HepG2 (cell line): ENCODE results near the gene TMEM214. TPM values are rescaled to one million over a fixed set of nuclear protein-coding genes. Genes with fewer than 3 reads are reported as not detected.

Experiments
- ESRRA ChIP-seq: sonication (generic); formaldehyde crosslinking; IDR thresholded peaks from 2 replicates; pipeline ENCODE4 v1.5.1; 2020; ENCODE audit warnings: mild to moderate bottlenecking, low read depth, missing genetic modification reagents
- FOXK1 ChIP-seq: sonication (generic); formaldehyde crosslinking; IDR thresholded peaks from 2 replicates; pipeline ENCODE4 v1.4.0; 2020; ENCODE audit warnings: low read depth, missing genetic modification reagents, borderline replicate concordance
- LRRFIP1 ChIP-seq: sonication (generic); formaldehyde crosslinking; conservative IDR thresholded peaks from 2 replicates; pipeline ENCODE4 v1.4.0; 2020; ENCODE audit warnings: missing genetic modification reagents
- PRDM4 ChIP-seq: sonication (generic); formaldehyde crosslinking; IDR thresholded peaks from 2 replicates; pipeline ENCODE4 v1.9.0; 2021; ENCODE audit warnings: missing genetic modification reagents, borderline replicate concordance
- RARA ChIP-seq: IDR thresholded peaks from 2 replicates; pipeline ENCODE4 v1.6.1; 2016; ENCODE audit warnings: missing genetic modification reagents, missing compliant biosample characterization
- SAFB2 ChIP-seq: sonication (generic); formaldehyde crosslinking; IDR thresholded peaks from 2 replicates; pipeline ENCODE4 v1.5.1; 2020; ENCODE audit warnings: missing genetic modification reagents, low read depth, mild to moderate bottlenecking, borderline replicate concordance
- SETDB1 ChIP-seq: sonication (generic); formaldehyde crosslinking; IDR thresholded peaks from 2 replicates; pipeline ENCODE4 v1.5.1; 2020; ENCODE audit warnings: missing genetic modification reagents, mild to moderate bottlenecking, borderline replicate concordance
- SKI ChIP-seq: fragments of 450-650 bp; IDR thresholded peaks from one replicate; pipeline ENCODE4 v1.6.1; 2018; ENCODE audit warnings: mild to moderate bottlenecking; ENCODE audit not compliant: partially characterized antibody
- SP5 ChIP-seq: IDR thresholded peaks from 2 replicates; pipeline ENCODE4 v1.6.1; 2016; ENCODE audit warnings: low read depth, borderline replicate concordance
- THAP11 ChIP-seq: IDR thresholded peaks from 2 replicates; pipeline ENCODE4 v1.6.1; 2016; ENCODE audit warnings: missing biosample characterization, missing genetic modification reagents
- ZKSCAN8 ChIP-seq: IDR thresholded peaks from 2 replicates; pipeline ENCODE4 v1.6.1; 2016; ENCODE audit warnings: borderline replicate concordance, missing genetic modification reagents, missing compliant biosample characterization
- ZMYM4 ChIP-seq: sonication (generic); formaldehyde crosslinking; IDR thresholded peaks from 2 replicates; pipeline ENCODE4 v1.8.1; 2023; ENCODE audit warnings: mild to moderate bottlenecking, missing genetic modification reagents
- ZNF235 ChIP-seq: sonication (generic); formaldehyde crosslinking; IDR thresholded peaks from 2 replicates; pipeline ENCODE4 v1.8.1; 2023; ENCODE audit warnings: mild to moderate bottlenecking, missing genetic modification reagents, borderline replicate concordance
- ZNF468 ChIP-seq: sonication (generic); formaldehyde crosslinking; IDR thresholded peaks from 2 replicates; pipeline ENCODE4 v1.8.0; 2022; ENCODE audit warnings: mild to moderate bottlenecking, moderate library complexity, missing genetic modification reagents
- ZNF546 ChIP-seq: sonication (generic); formaldehyde crosslinking; conservative IDR thresholded peaks from 2 replicates; pipeline ENCODE4 v1.8.1; 2023; ENCODE audit warnings: mild to moderate bottlenecking, missing genetic modification reagents
- ZNF703 ChIP-seq: sonication (generic); formaldehyde crosslinking; IDR thresholded peaks from 2 replicates; pipeline ENCODE4 v1.5.1; 2020; ENCODE audit warnings: missing genetic modification reagents, mild to moderate bottlenecking, moderate library complexity, borderline replicate concordance
- polyA plus RNA-seq, 8 experiments: library from polyadenylated mRNA; depleted of rRNA in 3 of 8; stranded (reverse) in 7 of 8; unstranded in 1 of 8; fragments of >200 nt; fragmentation: Illumina TruSeq in 4 of 8; extraction: Trizol in 4 of 8; gene quantifications; 2 replicates each; pipeline versions ENCODE4 v1.2.1 to v1.2.3, GENCODE V29; 2011 to 2016; ENCODE audit warnings: low read depth in 4 of 8, missing spikeins in 1 of 8, mixed read lengths in 1 of 8; ENCODE audit not compliant: insufficient read depth in 1 of 8
- total RNA-seq, 5 experiments: library from RNA; depleted of rRNA; stranded (reverse); fragments of >200 nt; fragmentation: Illumina TruSeq; extraction: Trizol; gene quantifications; 2 replicates each; pipeline ENCODE4 v1.2.3, GENCODE V29; 2016; ENCODE audit warnings: low read depth in 1 of 5
- TF ChIP-seq, protein P1 (sequence below): IDR thresholded peaks from 2 replicates; pipeline ENCODE4 v1.6.1; 2016; ENCODE audit warnings: low read depth
- TF ChIP-seq, protein P2 (sequence below): sonication (generic); formaldehyde crosslinking; IDR thresholded peaks from 2 replicates; pipeline ENCODE4 v1.8.1; 2022; ENCODE audit warnings: low read depth, mild to moderate bottlenecking, missing genetic modification reagents

Gene TMEM214
- total and polyA plus RNA-seq, 2 of the 13 experiments (the other 11 are each of a cell fraction or from before 2014, with no cell fraction given), result 58.3 to 132 TPM

DNA sequence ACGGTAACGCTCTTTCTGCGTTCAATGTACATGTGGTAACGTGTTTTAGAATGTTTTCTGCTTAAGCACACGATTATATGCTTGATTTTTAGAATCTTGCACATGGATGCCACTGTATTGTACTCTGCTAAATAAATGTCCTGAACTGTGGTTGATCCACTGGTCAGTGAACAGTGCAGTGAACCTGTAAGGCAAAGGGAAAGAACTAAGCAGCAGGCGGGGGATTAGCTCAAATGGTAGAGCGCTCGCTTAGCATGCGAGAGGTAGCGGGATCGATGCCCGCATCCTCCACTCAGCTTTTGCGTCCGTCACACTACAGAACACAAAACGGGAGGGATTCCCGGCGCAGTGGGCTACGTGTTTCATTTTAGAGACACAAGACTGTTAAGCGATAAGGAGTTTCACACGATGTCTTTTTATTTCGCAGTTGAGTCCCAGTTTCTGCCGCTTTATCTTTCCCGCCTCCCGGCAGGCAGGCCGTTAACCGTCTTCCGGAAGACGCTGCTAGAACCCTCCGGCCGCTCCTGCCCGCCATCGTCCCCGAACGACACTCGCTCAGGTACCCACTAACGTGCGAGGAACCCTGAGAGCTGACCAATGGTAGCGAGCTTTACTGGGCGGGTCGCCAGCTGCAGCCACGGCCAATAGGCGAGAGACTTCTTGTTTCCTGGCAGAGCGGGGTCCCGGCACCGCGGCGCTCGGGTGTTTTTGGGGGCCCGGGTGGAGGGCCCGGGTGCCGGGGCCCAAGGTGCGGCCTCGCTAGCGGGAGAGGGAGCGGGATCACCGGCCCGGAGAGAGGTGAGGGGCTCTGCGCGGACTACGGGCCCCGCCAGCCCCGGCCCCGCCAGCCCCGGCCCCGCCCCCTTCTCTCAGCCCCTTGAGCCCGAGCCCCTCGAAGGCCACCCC, 18.5 kb downstream of the TMEM214 start, which contains the start of gene AGBL5 (continued):
- peak; percentile 57 for TF ChIP-seq ZKSCAN8 (CRISPR knock-in tag)
- TF ChIP-seq ZNF235 (CRISPR knock-in tag), result no peak; the same call in 1 of the 2 replicates
- TF ChIP-seq LRRFIP1, result no peak
- TF ChIP-seq SETDB1 (CRISPR knock-in tag), result no peak
- peak; percentile 89 for TF ChIP-seq PRDM4 (CRISPR knock-in tag)
- TF ChIP-seq SP5 (CRISPR knock-in tag), result peak; percentile 56; the same call in 1 of the 2 replicates
- peak; percentile 92; the same call in 1 of the 2 replicates for TF ChIP-seq ZNF546
- TF ChIP-seq, protein P1, sequence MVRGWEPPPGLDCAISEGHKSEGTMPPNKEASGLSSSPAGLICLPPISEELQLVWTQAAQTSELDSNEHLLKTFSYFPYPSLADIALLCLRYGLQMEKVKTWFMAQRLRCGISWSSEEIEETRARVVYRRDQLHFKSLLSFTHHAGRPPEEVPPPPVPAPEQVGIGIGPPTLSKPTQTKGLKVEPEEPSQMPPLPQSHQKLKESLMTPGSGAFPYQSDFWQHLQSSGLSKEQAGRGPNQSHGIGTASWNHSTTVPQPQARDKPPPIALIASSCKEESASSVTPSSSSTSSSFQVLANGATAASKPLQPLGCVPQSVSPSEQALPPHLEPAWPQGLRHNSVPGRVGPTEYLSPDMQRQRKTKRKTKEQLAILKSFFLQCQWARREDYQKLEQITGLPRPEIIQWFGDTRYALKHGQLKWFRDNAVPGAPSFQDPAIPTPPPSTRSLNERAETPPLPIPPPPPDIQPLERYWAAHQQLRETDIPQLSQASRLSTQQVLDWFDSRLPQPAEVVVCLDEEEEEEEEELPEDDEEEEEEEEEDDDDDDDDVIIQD (CRISPR knock-in tag), result 0 out of 2 replicates have a peak, but pooled peaks have one; percentile 79
- peak; percentile 90 for TF ChIP-seq THAP11 (CRISPR knock-in tag)
- TF ChIP-seq RARA (CRISPR knock-in tag), result peak; percentile 7; the same call in 1 of the 2 replicates
- TF ChIP-seq ZNF468, result no peak; the same call in 1 of the 2 replicates
- TF ChIP-seq SKI, result no peak
- peak; percentile 72; the same call in 1 of the 2 replicates for TF ChIP-seq ZMYM4 (CRISPR knock-in tag)
- TF ChIP-seq, protein P2, sequence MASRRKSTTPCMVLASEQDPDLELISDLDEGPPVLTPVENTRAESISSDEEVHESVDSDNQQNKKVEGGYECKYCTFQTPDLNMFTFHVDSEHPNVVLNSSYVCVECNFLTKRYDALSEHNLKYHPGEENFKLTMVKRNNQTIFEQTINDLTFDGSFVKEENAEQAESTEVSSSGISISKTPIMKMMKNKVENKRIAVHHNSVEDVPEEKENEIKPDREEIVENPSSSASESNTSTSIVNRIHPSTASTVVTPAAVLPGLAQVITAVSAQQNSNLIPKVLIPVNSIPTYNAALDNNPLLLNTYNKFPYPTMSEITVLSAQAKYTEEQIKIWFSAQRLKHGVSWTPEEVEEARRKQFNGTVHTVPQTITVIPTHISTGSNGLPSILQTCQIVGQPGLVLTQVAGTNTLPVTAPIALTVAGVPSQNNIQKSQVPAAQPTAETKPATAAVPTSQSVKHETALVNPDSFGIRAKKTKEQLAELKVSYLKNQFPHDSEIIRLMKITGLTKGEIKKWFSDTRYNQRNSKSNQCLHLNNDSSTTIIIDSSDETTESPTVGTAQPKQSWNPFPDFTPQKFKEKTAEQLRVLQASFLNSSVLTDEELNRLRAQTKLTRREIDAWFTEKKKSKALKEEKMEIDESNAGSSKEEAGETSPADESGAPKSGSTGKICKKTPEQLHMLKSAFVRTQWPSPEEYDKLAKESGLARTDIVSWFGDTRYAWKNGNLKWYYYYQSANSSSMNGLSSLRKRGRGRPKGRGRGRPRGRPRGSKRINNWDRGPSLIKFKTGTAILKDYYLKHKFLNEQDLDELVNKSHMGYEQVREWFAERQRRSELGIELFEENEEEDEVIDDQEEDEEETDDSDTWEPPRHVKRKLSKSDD (CRISPR knock-in tag), result peak; percentile 8; the same call in 1 of the 2 replicates
- TF ChIP-seq FOXK1 (CRISPR knock-in tag), result no peak; the same call in 1 of the 2 replicates
- TF ChIP-seq ESRRA (CRISPR knock-in tag), result no peak; the same call in 1 of the 2 replicates
- no peak for TF ChIP-seq ZNF703 (CRISPR knock-in tag)
- TF ChIP-seq SAFB2 (CRISPR knock-in tag), result no peak; the same call in 1 of the 2 replicates
